Right ventricle myocardium inferior (tissue), 1 donor: ENCODE results near the gene USP54. TPM values are rescaled to one million over a fixed set of nuclear protein-coding genes. Genes with fewer than 3 reads are reported as not detected.

ENCODE experiments used
- ATAC-seq: fragments of 200-7000 bp; cut with Tn5 transposase; one replicate; pipeline ENCODE4 v1.9.1; 2020; ENCODE audit warnings: mild to moderate bottlenecking, moderate library complexity
- DNase-seq: peaks from one replicate; pipeline ENCODE4 v3.0.0; 2021; ENCODE audit errors: missing footprints
- intact Hi-C: fragments of 100-400 bp; cut with DNase I; formaldehyde crosslinking; loops from one replicate; pipeline ENCODE4 v1.11.0; 2022
- total RNA-seq: library from RNA; stranded (reverse); fragmentation: NEBNext Ultra II Directional; extraction: Animal tissue kit (Norgen Biotek cat#: 25700); gene quantifications from one replicate; pipeline ENCODE4 v1.2.1, GENCODE V29; 2021
- donor health status: DM: no; HTN: yes; CAD: no; lungs with severe emphysema.

USP54 gene
- total RNA-seq, 1 donor from 2014 or later, result 29.7 TPM

- ATAC-seq (no peak), DNase-seq (no peak)
- intact Hi-C loops, result no loop called here
Observed at GRCh38 chr10:73494213-73494612, 96.9 kb downstream of the USP54 start.

DNA sequence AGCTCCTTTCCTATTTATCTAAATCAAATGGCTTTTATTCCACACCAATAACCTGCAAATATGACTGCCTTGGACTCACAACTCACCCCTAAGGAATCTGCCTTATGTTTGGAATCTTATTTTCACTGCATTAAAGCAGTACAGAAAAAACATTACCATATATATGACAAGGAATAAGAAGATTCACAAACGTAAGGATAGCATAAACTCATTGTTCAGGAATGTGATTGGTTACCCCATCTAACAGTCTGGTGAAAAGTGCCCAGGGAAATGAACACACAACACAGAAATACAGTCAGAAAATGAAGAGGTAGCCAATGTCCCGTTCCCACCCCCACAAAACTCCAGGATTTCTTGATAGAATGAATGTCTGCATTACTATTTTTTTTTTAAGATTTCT, 97.4 kb downstream of the USP54 start:
- DNase-seq (no peak), ATAC-seq (no peak)
- intact Hi-C loops, result no loop called here

DNA sequence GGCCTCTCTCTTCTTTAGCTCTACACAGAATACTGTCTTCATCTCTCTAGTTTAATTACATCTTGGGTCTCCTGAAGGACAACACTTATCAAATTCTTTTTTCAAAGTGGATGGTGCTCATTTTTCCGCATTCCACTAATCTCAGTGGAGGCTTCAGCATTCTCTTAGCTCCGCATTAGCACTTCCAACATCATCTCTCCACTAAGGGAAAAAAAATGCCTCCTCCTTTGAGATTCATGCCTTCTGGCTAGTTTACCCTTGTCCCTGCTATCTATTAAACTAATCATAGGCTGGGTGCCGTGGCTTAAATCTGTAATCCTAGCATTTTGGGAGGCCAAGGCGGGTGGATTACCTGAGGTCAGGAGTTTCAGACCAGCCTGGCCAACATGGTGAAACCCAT, 104.5 kb downstream of the USP54 start:
- intact Hi-C loops, result no loop called here
- DNase-seq (no peak), ATAC-seq (no peak)

GRCh38 chr10:73485320-73485719, 105.8 kb downstream of the USP54 start:
- ATAC-seq (no peak), DNase-seq (no peak)
- intact Hi-C loops, result no loop called here

DNA sequence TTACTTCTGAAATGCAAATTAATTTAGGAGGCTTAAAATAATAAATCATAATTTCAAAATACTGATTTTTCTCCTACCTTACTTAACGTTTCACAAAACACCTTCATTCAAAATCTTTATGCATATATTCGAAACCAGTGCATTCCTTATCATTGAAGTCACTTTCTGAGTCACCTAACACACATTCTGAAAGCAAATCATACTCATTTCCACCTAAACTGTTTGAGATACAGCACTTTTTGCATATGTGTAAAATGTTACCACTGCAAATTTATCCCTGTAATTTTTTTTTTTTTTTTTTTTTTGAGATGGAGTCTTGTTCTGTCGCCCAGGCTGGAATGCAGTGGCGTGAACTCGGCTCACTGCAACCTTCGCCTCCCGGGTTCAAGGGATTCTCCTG, 111.0 kb downstream of the USP54 start:
- DNase-seq, result no peak
- intact Hi-C loops, result no loop called here

DNA sequence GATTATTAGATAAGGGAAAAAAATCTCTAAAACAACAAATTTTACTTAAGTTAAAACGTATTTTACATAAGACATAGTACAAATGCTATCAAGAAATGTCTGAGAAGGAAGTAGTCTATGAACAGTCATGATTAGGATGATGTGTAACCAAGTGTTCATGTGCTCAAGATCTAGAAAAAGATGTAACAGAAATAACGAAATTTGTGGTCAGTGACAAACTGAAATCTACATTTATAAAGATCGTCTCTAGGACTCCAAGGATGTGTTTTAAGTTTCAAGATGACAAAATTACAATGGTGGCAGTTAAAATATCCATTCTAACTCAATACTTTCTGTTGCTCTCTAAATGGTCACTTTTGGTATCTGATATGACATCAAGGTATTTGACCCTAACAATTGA, 112.5 kb downstream of the USP54 start:
- DNase-seq (no peak), ATAC-seq (no peak)
- intact Hi-C loops, result no loop called here

More for the DNA sequence above, 111.0 kb downstream of the USP54 start:
- no peak for ATAC-seq

DNA sequence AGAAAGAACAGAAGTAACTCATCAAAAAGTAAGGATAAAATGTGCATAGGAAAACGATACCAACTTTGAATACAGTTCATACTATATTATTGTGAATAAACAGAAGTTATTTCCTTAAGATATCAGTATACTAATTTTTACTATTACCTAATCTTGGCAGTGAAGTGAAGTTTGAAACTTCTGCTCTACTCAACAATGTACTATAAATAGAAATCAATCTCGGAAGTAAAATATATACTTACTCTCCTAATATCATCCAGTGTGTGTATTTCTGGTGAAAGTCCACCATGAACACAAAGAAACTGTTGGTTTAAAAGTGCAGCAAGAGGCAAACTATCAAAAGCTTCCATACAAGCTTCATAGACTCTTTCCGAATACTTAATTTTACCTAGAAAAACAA, 119.9 kb downstream of the USP54 start:
- intact Hi-C loops, result no loop called here
- DNase-seq (no peak), ATAC-seq (no peak)

DNA sequence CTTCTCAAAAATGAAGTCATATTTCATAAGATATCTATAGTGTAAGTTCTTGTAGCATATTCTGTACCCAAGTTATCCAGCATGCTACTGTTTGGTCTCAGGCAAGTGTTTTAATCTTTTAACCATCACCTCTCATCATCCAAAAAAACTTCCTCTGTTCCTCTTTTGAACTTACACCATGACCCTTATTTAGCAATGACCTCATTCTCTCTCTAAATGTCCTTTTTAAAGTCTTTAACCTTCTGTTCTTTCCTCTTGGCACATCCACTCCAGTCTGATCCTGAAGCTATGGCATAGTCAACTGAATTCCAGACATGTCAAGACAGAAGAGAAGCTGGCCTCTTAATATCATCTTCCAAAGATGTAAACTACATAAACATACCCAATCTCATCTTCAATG, 121.6 kb downstream of the USP54 start:
- intact Hi-C loops, result no loop called here
- DNase-seq, result no peak
- no peak for ATAC-seq

DNA sequence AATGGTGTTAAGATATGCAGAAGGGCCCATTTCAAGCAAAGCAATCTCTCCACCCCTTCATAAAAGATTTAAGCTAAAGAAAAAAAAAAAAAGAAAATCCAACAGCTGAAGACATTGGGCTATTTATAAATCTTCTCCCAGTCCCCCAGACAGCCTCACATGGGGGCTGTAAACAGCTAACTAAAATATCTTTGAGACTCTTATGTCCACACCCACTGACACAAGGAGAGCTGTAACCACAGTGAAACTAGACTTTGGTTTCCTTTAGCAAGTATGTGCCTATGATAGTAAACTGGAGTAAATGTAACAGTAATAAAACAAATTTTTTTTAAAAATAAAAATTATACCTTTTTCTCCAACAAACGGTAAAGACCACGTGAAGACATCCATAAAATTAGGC, 123.9 kb downstream of the USP54 start:
- intact Hi-C loops, result no loop called here
- no peak for ATAC-seq
- no peak for DNase-seq

GRCh38 chr10:73465978-73466726, 125.0 kb downstream of the USP54 start:
- DNase-seq (no peak), ATAC-seq (no peak)
- intact Hi-C loops, result no loop called here

DNA sequence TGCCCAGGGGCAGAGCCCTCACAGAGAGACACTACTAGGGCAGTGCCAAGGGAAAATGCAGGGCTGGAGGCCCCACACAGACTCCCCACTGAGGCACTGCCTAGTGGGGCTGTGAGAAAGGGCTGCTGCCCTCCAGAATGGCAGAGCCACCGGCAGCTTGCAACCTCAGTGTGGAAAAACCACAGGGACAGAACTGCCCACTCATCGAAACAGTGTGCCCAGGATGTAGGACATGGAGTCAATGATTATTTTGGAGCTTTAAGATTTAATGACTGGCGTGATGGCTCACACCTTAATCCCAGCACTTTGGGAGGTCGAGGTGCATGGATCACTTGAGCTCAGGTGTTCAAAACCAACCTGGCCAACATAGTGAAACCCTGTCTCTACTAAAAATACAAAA, 130.2 kb downstream of the USP54 start:
- no peak for ATAC-seq
- no peak for DNase-seq
- intact Hi-C loops, result no loop called here

GRCh38 chr10:73459683-73460314, 131.3 kb downstream of the USP54 start:
- intact Hi-C loops, result no loop called here
- DNase-seq (no peak), ATAC-seq (no peak)

GRCh38 chr10:73456187-73456890, 134.8 kb downstream of the USP54 start:
- ATAC-seq (no peak), DNase-seq (no peak)
- intact Hi-C loops, result no loop called here

DNA sequence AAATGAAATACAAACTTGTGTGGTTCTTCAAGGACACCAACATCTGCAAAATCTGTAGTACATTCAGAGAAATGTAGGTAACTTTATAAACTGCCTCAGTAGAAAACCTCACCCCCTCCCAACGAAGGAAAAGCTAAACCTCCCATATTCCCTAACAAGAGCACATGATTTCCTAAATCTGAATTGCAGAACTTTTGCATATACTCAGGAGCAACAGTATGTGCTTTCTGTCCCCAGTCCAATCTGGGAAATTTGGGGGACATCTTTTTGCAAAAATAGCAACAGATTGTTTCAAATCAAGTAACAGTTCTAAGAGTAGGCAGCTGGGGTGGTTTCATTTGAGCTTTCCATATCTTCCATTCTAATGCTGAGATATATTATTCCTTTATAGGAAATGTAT, 142.0 kb downstream of the USP54 start:
- ATAC-seq (no peak), DNase-seq (no peak)
- intact Hi-C loops, result no loop called here

- ATAC-seq (no peak), DNase-seq (no peak)
- intact Hi-C loops, result no loop called here
Observed at GRCh38 chr10:73448384-73448783, 142.8 kb downstream of the USP54 start.

Other genes with a start within 250 kb of the USP54 start
- 1.4 TPM for gene CFAP70, start 232.5 kb downstream of the USP54 start, total RNA-seq
- gene ANXA7, start 177.3 kb downstream of the USP54 start, total RNA-seq, result 113 TPM
- 3.5 TPM for gene MSS51, start 157.8 kb downstream of the USP54 start, total RNA-seq
- gene PPP3CB, start 95.3 kb downstream of the USP54 start, total RNA-seq, result 62.9 TPM
- 0.51 TPM for gene MYOZ1, start 50.1 kb upstream of the USP54 start, total RNA-seq
- gene SYNPO2L, start 64.7 kb upstream of the USP54 start, total RNA-seq, result 232 TPM
- gene AGAP5, start 106.8 kb upstream of the USP54 start, total RNA-seq, result 2.6 TPM
- gene SEC24C, start 153.0 kb upstream of the USP54 start, total RNA-seq, result 46.4 TPM
- gene CHCHD1, start 190.7 kb upstream of the USP54 start, total RNA-seq, result 30.8 TPM
- 45.3 TPM for gene ZSWIM8, start 194.3 kb upstream of the USP54 start, total RNA-seq
- gene NDST2, start 220.3 kb upstream of the USP54 start, total RNA-seq, result 10.5 TPM